K562 (cell line): ENCODE results near the gene KNOP1. TPM values are rescaled to one million over a fixed set of nuclear protein-coding genes. Genes with fewer than 3 reads are reported as not detected.

ENCODE experiments used
- BRF2 ChIP-seq: IDR thresholded peaks from 3 replicates; pipeline ENCODE4 v1.6.1; 2011; ENCODE audit warnings: borderline replicate concordance, mild to moderate bottlenecking; ENCODE audit not compliant: insufficient read length, insufficient read depth
- C11orf30 ChIP-seq: fragments of 450-650 bp; IDR thresholded peaks from 2 replicates; pipeline ENCODE4 v1.6.1; 2016; ENCODE audit warnings: low read depth, mild to moderate bottlenecking
- CHCHD3 ChIP-seq: fragments of 250-450 bp; sonication (Bioruptor Pico); IDR thresholded peaks from 2 replicates; pipeline ENCODE4 v2.1.2; 2022; ENCODE audit warnings: mild to moderate bottlenecking
- HBP1 ChIP-seq: fragments of 450-650 bp; formaldehyde crosslinking; IDR thresholded peaks from 2 replicates; pipeline ENCODE4 v1.4.0; 2022; ENCODE audit warnings: missing genetic modification characterization
- HMBOX1 ChIP-seq: sonication (generic); IDR thresholded peaks from 2 replicates; pipeline ENCODE4 v1.6.1; 2016
- KLF1 ChIP-seq: fragments of 450-650 bp; IDR thresholded peaks from 2 replicates; pipeline ENCODE4 v1.6.1; 2016; ENCODE audit warnings: missing genetic modification characterization, missing compliant biosample characterization
- LCOR ChIP-seq: sonication (generic); formaldehyde crosslinking; IDR thresholded peaks from 2 replicates; pipeline ENCODE4 v1.8.0; 2022; ENCODE audit warnings: mild to moderate bottlenecking, missing genetic modification reagents
- NFE2L1 ChIP-seq: fragments of 450-650 bp; IDR thresholded peaks from 2 replicates; pipeline ENCODE4 v1.6.1; 2016; ENCODE audit warnings: missing genetic modification characterization, low read depth, mild to moderate bottlenecking, missing compliant biosample characterization, moderate library complexity, borderline replicate concordance
- NFYB ChIP-seq: IDR thresholded peaks from 2 replicates; pipeline ENCODE4 v1.6.1; 2011; ENCODE audit warnings: mild to moderate bottlenecking, moderate library complexity; ENCODE audit not compliant: insufficient read length; ENCODE audit errors: extremely low read depth
- POLR2H ChIP-seq: IDR thresholded peaks from 2 replicates; pipeline ENCODE4 v1.6.1; 2016; ENCODE audit warnings: missing genetic modification characterization, low read depth, mild to moderate bottlenecking, control low read depth, missing compliant biosample characterization, moderate library complexity
- PPARD ChIP-seq: fragments of 250-450 bp; sonication (Bioruptor Pico); IDR thresholded peaks from 2 replicates; pipeline ENCODE4 v1.8.0; 2022; ENCODE audit warnings: inconsistent platforms, mild to moderate bottlenecking, moderate library complexity
- SREBF2 ChIP-seq: sonication (generic); formaldehyde crosslinking; IDR thresholded peaks from 2 replicates; pipeline ENCODE4 v1.4.0; 2020; ENCODE audit warnings: mild to moderate bottlenecking, missing genetic modification reagents
- TRIM24 ChIP-seq, 2 experiments: fragments of 450-650 bp; IDR thresholded peaks; 2 replicates each; pipeline ENCODE4 v1.6.1; 2016
- TRIM28 ChIP-seq: fragments of 450-650 bp; IDR thresholded peaks from 2 replicates; pipeline ENCODE4 v1.6.1; 2017
- ZC3H4 ChIP-seq: sonication (generic); formaldehyde crosslinking; IDR thresholded peaks from 2 replicates; pipeline ENCODE4 v1.9.0; 2021; ENCODE audit warnings: missing genetic modification reagents, borderline replicate concordance
- ZNF121 ChIP-seq: sonication (generic); formaldehyde crosslinking; conservative IDR thresholded peaks from 2 replicates; pipeline ENCODE4 v1.8.0; 2022; ENCODE audit warnings: missing genetic modification reagents
- ZNF212 ChIP-seq: fragments of 450-650 bp; formaldehyde crosslinking; IDR thresholded peaks from 2 replicates; pipeline ENCODE4 v1.4.0; 2020; ENCODE audit warnings: mild to moderate bottlenecking
- ZNF583 ChIP-seq: fragments of 250-450 bp; sonication (Bioruptor Pico); IDR thresholded peaks from 2 replicates; pipeline ENCODE4 v1.4.0; 2020
- ZNF586 ChIP-seq: fragments of 450-650 bp; formaldehyde crosslinking; conservative IDR thresholded peaks from 2 replicates; pipeline ENCODE4 v1.4.0; 2020; ENCODE audit warnings: mild to moderate bottlenecking, moderate library complexity
- ZNF592 ChIP-seq: fragments of 450-650 bp; IDR thresholded peaks from 2 replicates; pipeline ENCODE4 v1.6.1; 2017; ENCODE audit warnings: antibody characterized with exemption, mild to moderate bottlenecking
- polyA plus RNA-seq, 8 experiments: library from polyadenylated mRNA; depleted of rRNA in 4 of 8; stranded (reverse) in 5 of 8; unstranded in 3 of 8; fragments of >200 nt; fragmentation: Nextera tagmentation in 2 of 8; fragmentation: Illumina TruSeq in 1 of 8; extraction: Ambion mirVana in 2 of 8; extraction: Trizol in 1 of 8; gene quantifications; 2 replicates each; pipeline versions ENCODE4 v1.2.1 to v1.2.3, GENCODE V29; 2011 to 2014; ENCODE audit warnings: inconsistent platforms in 1 of 8, missing spikeins in 1 of 8
- total RNA-seq, 7 experiments: library from RNA; depleted of rRNA in 6 of 7; stranded (reverse); fragments of >200 nt in 6 of 7; fragmentation: Illumina TruSeq in 2 of 7; extraction: Trizol in 2 of 7; gene quantifications; 2 replicates each; pipeline versions ENCODE4 v1.2.1 to v1.2.3, GENCODE V29; 2011 to 2021; ENCODE audit warnings: low replicate concordance in 1 of 7

Gene KNOP1
- total and polyA plus RNA-seq, 9 of the 15 experiments (the other 6 are each of a cell fraction or from before 2014, with no cell fraction given): 22.4 to 57.6 (median 39.3) TPM

- TF ChIP-seq ZNF592 (no peak), ZNF583 (CRISPR knock-in tag) (no peak), ZC3H4 (CRISPR knock-in tag) (no peak), TRIM24 (IDR thresholded peaks at IDR 0.05) (no peak), SREBF2 (CRISPR knock-in tag) (0 out of 2 replicates have a peak, but pooled peaks have one; percentile 58), ZNF212 (CRISPR knock-in tag) (no peak), NFE2L1 (tag) (no peak), TRIM28 (no peak), HBP1 (CRISPR knock-in tag) (no peak), LCOR (CRISPR knock-in tag) (no peak; the same call in 1 of the 2 replicates), BRF2 (no peak), NFYB (no peak), HMBOX1 (no peak), ZNF586 (CRISPR knock-in tag) (no peak), C11orf30 (peak; percentile 82), PPARD (CRISPR knock-in tag) (no peak), KLF1 (tag) (no peak; the same call in 1 of the 2 replicates), POLR2H (tag) (no peak), CHCHD3 (CRISPR knock-in tag) (no peak), ZNF121 (CRISPR knock-in tag) (no peak)
Measured at GRCh38 chr16:19717741-19718623, at the start of gene KNOP1, which contains the start of gene IQCK (continued).
